Measurements from ENCODE around the gene TANC1.

Gene TANC1

GRCh38 chr2:158996378-158996993, 28.0 kb downstream of the TANC1 start:
- no peak for DNase-seq

GRCh38 chr2:158997037-158997790, 28.8 kb downstream of the TANC1 start:
- no peak for DNase-seq

- no peak for DNase-seq
Measured at GRCh38 chr2:158998551-158999248, 30.3 kb downstream of the TANC1 start.

GRCh38 chr2:158999458-158999857, 31.0 kb downstream of the TANC1 start:
- no peak for DNase-seq

- DNase-seq = no peak
Measured at GRCh38 chr2:159000072-159000471, 31.6 kb downstream of the TANC1 start.

GRCh38 chr2:159002462-159003111, 34.1 kb downstream of the TANC1 start:
- DNase-seq = no peak

- DNase-seq = no peak
Measured at GRCh38 chr2:159003555-159003954, 35.1 kb downstream of the TANC1 start.

- DNase-seq = no peak
Measured at GRCh38 chr2:159004849-159005248, 36.4 kb downstream of the TANC1 start.

GRCh38 chr2:159009940-159010339, 41.5 kb downstream of the TANC1 start:
- no peak for DNase-seq

- DNase-seq = peak; percentile 63
Measured at GRCh38 chr2:159010340-159010739, 41.9 kb downstream of the TANC1 start.

- DNase-seq = no peak
Measured at GRCh38 chr2:159010963-159011362, 42.5 kb downstream of the TANC1 start.

- no peak for DNase-seq
Measured at GRCh38 chr2:159012142-159012541, 43.7 kb downstream of the TANC1 start.

- no peak for DNase-seq
Measured at GRCh38 chr2:159013103-159013502, 44.7 kb downstream of the TANC1 start.

- DNase-seq = no peak
Measured at GRCh38 chr2:159015174-159015573, 46.7 kb downstream of the TANC1 start.

- DNase-seq = no peak
Measured at GRCh38 chr2:159015823-159016222, 47.4 kb downstream of the TANC1 start.

- DNase-seq = no peak
Measured at GRCh38 chr2:159017837-159018236, 49.4 kb downstream of the TANC1 start.

- no peak for DNase-seq
Measured at GRCh38 chr2:159019021-159019420, 50.6 kb downstream of the TANC1 start.

GRCh38 chr2:159022019-159022418, 53.6 kb downstream of the TANC1 start:
- no peak for DNase-seq

- no peak for DNase-seq
Measured at GRCh38 chr2:159026170-159026569, 57.7 kb downstream of the TANC1 start.

- no peak for DNase-seq
Measured at GRCh38 chr2:159028776-159029175, 60.3 kb downstream of the TANC1 start.

- no peak for DNase-seq
Measured at GRCh38 chr2:159029936-159030335, 61.5 kb downstream of the TANC1 start.

GRCh38 chr2:159030674-159031380, 62.4 kb downstream of the TANC1 start:
- peak; percentile 39 for DNase-seq

GRCh38 chr2:159032146-159032545, 63.7 kb downstream of the TANC1 start:
- no peak for DNase-seq
